ENCODE measurements around the gene CWC25. TPM values are rescaled to one million over a fixed set of nuclear protein-coding genes. Genes with fewer than 3 reads are reported as not detected.

CWC25 gene
- total and polyA plus RNA-seq, 2 of the 13 experiments (the other 11 are each of a cell fraction or from before 2014, with no cell fraction given), result 15.6 to 22.7 TPM

GRCh38 chr17:38864636-38865398 is 39.7 kb upstream of the CWC25 start (continued):
- TF ChIP-seq LRRFIP1 (CRISPR knock-in tag; conservative IDR thresholded peaks at IDR 0.05) (no peak), ZNF329 (CRISPR knock-in tag; IDR thresholded peaks at IDR 0.05; ENCODE audit: low read depth) (no peak), KLF11 (CRISPR knock-in tag; IDR thresholded peaks at IDR 0.05) (0 out of 2 replicates have a peak, but pooled peaks have one; percentile 30), ZNF503 (CRISPR knock-in tag; IDR thresholded peaks at IDR 0.05) (no peak), TAF15 (IDR thresholded peaks at IDR 0.05; ENCODE audit: low read depth, low read length, poor library complexity, severe bottlenecking) (no peak), MATR3 (CRISPR knock-in tag; IDR thresholded peaks at IDR 0.05) (no peak), MXD4 (CRISPR knock-in tag; IDR thresholded peaks at IDR 0.05) (0 out of 2 replicates have a peak, but pooled peaks have one; percentile 51), ZNF101 (CRISPR knock-in tag; IDR thresholded peaks at IDR 0.05; ENCODE audit: borderline replicate concordance, low read depth) (no peak), POGZ (CRISPR knock-in tag; IDR thresholded peaks at IDR 0.05) (no peak), ZNF580 (CRISPR knock-in tag; IDR thresholded peaks at IDR 0.05; ENCODE audit: borderline replicate concordance, low read depth) (peak; percentile 33; the same call in 1 of the 2 replicates), ZNF432 (CRISPR knock-in tag; IDR thresholded peaks at IDR 0.05; ENCODE audit: borderline replicate concordance) (no peak), KLF16 (CRISPR knock-in tag; IDR thresholded peaks at IDR 0.05) (no peak), ZNF20 (CRISPR knock-in tag; IDR thresholded peaks at IDR 0.05) (no peak), ZBTB1 (CRISPR knock-in tag; IDR thresholded peaks at IDR 0.05; ENCODE audit: borderline replicate concordance) (no peak), PAX8 (CRISPR knock-in tag; IDR thresholded peaks at IDR 0.05; ENCODE audit: borderline replicate concordance) (no peak), ZNF230 (CRISPR knock-in tag; IDR thresholded peaks at IDR 0.05) (no peak), KLF6 (CRISPR knock-in tag; IDR thresholded peaks at IDR 0.05) (no peak), ZZZ3 (CRISPR knock-in tag; IDR thresholded peaks at IDR 0.05; ENCODE audit: borderline replicate concordance) (no peak), GABPA (IDR thresholded peaks at IDR 0.05; ENCODE audit: low read depth, low read length) (no peak), GABPA (CRISPR knock-in tag; IDR thresholded peaks at IDR 0.05; ENCODE audit: low read depth) (0 out of 2 replicates have a peak, but pooled peaks have one; percentile 29), GATAD2A (CRISPR knock-in tag; IDR thresholded peaks at IDR 0.05) (peak; percentile 45; the same call in 1 of the 2 replicates), ATF4 (CRISPR knock-in tag; IDR thresholded peaks at IDR 0.05) (no peak), CHD4 (IDR thresholded peaks at IDR 0.05; ENCODE audit: borderline replicate concordance, low read length) (peak; percentile 55; the same call in 1 of the 2 replicates), SSRP1 (CRISPR knock-in tag; IDR thresholded peaks at IDR 0.05) (no peak), TARDBP (CRISPR knock-in tag; IDR thresholded peaks at IDR 0.05) (0 out of 2 replicates have a peak, but pooled peaks have one; percentile 43), RAD21 (CRISPR knock-in tag; IDR thresholded peaks at IDR 0.05) (peak; percentile 20; the same call in 1 of the 2 replicates)

All from HepG2 (cell line).